Right atrium auricular region (tissue), 2 donors: ENCODE data around the gene CLCN6. TPM values are rescaled to one million over a fixed set of nuclear protein-coding genes. Genes with fewer than 3 reads are reported as not detected.

Source experiments
- DNase-seq: peaks from one replicate; pipeline ENCODE4 v3.0.0-alpha.2; 2019; ENCODE audit warnings: low spot score
- H3K27ac ChIP-seq, 2 donors: fragments of 200-600 bp; sonication (generic); 1 replicate in 1 of 2; 2 replicates in 1 of 2; pipeline ENCODE4 v1.5.1; 2016 to 2019
- H3K27me3 ChIP-seq, 2 donors: fragments of 200-600 bp; sonication (generic); one replicate each; pipeline versions ENCODE4 v1.5.1 to v1.6.0; 2017 to 2019
- H3K36me3 ChIP-seq: fragments of 200-600 bp; sonication (generic); one replicate; pipeline ENCODE4 v1.5.1; 2016
- H3K4me1 ChIP-seq, 2 donors: fragments of 200-600 bp; sonication (generic); one replicate each; pipeline versions ENCODE4 v1.5.1 to v1.6.0; 2017 to 2019
- H3K4me3 ChIP-seq, 2 donors: fragments of 200-600 bp; sonication (generic); 1 replicate in 1 of 2; 2 replicates in 1 of 2; pipeline ENCODE4 v1.5.1; 2017 to 2019; ENCODE audit warnings: mild to moderate bottlenecking in 1 of 2, moderate library complexity in 1 of 2
- H3K9me3 ChIP-seq, 2 donors: fragments of 200-600 bp; sonication (generic); one replicate each; pipeline ENCODE4 v1.5.1; 2019
- total RNA-seq, 2 donors: library from RNA; depleted of rRNA; stranded (reverse); fragments of >200 nt; gene quantifications; one replicate each; pipeline ENCODE4 v1.1.0, GENCODE V29; 2016
- TF ChIP-seq, protein P1 (sequence below), 2 donors: fragments of 200-600 bp; sonication (generic); IDR thresholded peaks; one replicate each; pipeline ENCODE4 v1.5.1; 2019; ENCODE audit warnings: antibody characterized with exemption in 2 of 2

The CLCN6 gene
- total RNA-seq, 2 donors from 2014 or later, result 14.8 to 15.2 TPM

DNA sequence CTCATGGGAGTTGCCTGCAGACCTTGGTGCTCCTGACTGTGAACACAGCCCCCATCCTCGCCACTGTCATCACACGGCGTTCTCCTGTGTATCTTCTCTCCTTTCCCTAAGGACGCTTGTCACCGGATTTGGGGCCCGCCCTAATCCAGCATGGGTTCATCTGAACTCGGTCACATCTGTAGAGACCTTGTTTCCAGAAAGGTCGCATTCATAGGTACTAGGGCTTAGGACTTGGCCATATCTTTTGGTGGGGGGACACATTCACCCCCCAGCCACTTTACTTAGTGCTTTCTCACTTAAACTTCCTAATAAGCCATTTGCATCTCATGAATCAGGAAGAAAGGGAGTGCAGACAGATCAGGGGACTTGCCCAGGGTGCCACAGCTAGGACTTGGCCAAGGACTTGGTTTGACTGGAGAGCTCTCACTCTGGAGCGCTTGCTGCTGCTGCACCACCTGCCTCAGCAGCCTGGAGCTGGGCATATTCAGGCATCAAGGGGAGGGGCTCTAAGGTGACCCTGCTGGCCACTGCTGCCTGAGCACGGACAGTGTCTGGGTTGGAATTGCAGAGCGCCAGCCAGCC, 31.9 kb downstream of the CLCN6 start:
- Histone ChIP-seq H3K4me3 (no peak overlapping the region), H3K27ac (no peak overlapping the region), H3K4me1 (peaks cover 0 to 38% of the 10 kb centered on the region in 2 donors), H3K9me3 (no peaks in the 10 kb centered on the region), H3K27me3 (no peaks in the 10 kb centered on the region), H3K36me3 (peaks cover 91% of the 10 kb centered on the region)
- TF ChIP-seq, protein P1, sequence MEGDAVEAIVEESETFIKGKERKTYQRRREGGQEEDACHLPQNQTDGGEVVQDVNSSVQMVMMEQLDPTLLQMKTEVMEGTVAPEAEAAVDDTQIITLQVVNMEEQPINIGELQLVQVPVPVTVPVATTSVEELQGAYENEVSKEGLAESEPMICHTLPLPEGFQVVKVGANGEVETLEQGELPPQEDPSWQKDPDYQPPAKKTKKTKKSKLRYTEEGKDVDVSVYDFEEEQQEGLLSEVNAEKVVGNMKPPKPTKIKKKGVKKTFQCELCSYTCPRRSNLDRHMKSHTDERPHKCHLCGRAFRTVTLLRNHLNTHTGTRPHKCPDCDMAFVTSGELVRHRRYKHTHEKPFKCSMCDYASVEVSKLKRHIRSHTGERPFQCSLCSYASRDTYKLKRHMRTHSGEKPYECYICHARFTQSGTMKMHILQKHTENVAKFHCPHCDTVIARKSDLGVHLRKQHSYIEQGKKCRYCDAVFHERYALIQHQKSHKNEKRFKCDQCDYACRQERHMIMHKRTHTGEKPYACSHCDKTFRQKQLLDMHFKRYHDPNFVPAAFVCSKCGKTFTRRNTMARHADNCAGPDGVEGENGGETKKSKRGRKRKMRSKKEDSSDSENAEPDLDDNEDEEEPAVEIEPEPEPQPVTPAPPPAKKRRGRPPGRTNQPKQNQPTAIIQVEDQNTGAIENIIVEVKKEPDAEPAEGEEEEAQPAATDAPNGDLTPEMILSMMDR (IDR thresholded peaks at IDR 0.05), result no peak
- DNase-seq, result no peak

DNA sequence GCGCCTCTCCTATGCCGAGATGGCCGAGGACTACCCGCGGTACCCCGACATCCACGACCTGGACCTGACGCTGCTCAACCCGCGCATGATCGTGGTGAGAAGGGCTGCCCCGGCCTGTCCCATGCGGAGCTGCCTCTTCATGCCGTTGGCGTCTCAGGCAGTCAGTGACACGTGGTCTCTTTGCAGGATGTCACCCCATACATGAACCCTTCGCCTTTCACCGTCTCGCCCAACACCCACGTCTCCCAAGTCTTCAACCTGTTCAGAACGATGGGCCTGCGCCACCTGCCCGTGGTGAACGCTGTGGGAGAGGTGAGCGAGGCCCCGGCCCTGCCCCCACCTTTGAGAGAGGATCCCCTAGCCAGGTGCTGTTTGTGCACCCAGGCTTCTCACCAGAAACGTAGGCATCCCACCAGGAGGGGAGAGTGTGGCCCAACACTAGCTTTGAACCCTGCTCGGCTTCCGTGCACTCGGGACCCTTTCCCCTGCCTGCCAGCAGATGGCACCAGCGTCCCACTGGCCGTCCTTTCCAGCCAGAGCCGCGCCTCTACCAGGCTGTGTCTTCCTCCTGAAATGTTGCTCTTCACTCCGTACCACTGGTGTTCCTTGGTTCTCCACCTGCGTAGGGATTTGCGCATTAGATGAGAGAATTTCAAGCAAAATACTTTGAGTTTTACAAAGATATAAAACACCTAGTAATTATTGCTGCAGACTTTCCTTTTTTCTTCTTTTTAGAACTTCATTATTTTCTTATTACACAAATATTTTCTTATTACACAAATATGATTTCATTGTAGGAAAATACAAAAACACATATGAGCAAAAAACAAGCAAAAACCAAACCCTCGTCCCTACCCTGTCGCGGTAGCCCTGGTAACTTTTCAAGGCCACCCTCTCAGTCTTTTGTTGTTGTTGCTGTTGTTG, 32.6 kb downstream of the CLCN6 start:
- no peak overlapping the region for H3K4me3 ChIP-seq
- no peaks in the 10 kb centered on the region for H3K9me3 ChIP-seq
- no peaks in the 10 kb centered on the region for H3K27me3 ChIP-seq
- peaks cover 0 to 44% of the 10 kb centered on the region in 2 donors for H3K4me1 ChIP-seq
- DNase-seq, result no peak
- H3K36me3 ChIP-seq, result peaks cover 85% of the 10 kb centered on the region
- peak overlapping the region; percentile 85 to 92 for H3K27ac ChIP-seq
- TF ChIP-seq, protein P1 (IDR thresholded peaks at IDR 0.05), result peak; percentile 94 to 99

DNA sequence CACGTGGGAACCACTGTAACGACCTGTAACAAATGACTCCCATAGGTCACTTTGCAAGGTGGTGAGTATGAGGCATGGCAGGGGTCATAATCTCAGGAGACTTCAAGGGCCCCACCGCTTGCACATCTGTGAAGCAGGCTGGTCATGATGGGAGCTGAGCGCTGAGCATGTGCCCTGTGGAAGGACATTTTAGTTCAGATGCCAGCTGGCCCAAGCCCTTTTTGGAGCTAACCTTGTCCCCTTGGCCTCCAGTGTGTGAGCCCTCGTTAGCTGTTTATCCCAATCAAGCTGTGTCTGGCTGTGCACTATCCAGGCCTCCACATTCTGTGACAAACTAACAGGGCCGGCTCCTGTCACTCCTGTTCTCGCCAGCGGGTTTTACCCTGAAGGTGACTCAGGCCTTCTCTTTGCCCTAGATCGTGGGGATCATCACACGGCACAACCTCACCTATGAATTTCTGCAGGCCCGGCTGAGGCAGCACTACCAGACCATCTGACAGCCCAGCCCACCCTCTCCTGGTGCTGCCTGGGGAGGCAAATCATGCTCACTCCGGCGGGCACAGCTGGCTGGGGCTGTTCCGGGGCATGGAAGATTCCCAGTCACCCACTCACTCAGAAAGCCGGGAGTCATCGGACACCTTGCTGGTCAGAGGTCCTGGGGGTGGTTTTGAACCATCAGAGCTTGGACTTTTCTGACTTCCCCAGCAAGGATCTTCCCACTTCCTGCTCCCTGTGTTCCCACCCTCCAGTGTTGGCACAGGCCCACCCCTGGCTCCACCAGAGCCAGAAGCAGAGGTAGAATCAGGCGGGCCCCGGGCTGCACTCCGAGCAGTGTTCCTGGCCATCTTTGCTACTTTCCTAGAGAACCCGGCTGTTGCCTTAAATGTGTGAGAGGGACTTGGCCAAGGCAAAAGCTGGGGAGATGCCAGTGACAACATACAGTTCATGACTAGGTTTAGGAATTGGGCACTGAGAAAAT, 34.0 kb downstream of the CLCN6 start:
- no peaks in the 10 kb centered on the region for H3K9me3 ChIP-seq
- H3K4me3 ChIP-seq, result no peak overlapping the region
- H3K36me3 ChIP-seq, result peaks cover 72% of the 10 kb centered on the region
- H3K27ac ChIP-seq, result peak overlapping the region; percentile 85 to 92
- peaks cover 0 to 44% of the 10 kb centered on the region in 2 donors for H3K4me1 ChIP-seq
- TF ChIP-seq, protein P1 (IDR thresholded peaks at IDR 0.05), result no peak
- no peak for DNase-seq
- H3K27me3 ChIP-seq, result no peaks in the 10 kb centered on the region

DNA sequence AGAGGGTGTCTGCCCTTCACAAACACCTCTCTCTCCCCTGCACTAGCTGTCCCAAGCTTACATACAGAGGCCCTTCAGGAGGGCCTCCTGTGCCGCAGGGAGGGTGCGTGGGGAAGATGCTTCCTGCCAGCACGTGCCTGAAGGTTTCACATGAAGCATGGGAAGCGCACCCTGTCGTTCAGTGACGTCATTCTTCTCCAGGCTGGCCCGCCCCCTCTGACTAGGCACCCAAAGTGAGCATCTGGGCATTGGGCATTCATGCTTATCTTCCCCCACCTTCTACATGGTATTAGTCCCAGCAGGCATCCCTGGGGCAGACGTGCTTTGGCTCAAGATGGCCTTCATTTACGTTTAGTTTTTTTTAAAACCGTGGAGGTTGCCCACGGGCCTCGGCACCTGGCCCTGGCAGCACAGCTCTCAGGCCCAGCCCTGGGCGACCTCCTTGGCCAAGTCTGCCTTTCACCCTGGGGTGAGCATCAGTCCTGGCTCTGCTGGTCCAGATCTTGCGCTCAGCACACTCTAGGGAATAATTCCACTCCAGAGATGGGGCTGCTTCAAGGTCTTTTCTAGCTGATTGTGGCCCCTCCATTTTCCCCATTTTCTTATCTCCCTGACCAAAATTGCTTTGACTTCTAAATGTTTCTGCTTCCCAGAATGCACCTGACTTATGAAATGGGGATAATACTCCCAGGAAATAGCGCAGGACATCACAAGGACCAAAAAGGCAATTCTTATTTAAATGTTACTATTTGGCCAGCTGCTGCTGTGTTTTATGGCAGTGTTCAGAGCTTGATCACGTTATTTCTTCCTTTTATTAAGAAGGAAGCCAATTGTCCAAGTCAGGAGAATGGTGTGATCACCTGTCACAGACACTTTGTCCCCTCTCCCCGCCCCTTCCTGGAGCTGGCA, 35.5 kb downstream of the CLCN6 start:
- peak; percentile 77 for DNase-seq
- H3K36me3 ChIP-seq, result peaks cover 72% of the 10 kb centered on the region

More for the DNA sequence above, 35.5 kb downstream of the CLCN6 start:
- no peaks in the 10 kb centered on the region for H3K27me3 ChIP-seq
- TF ChIP-seq, protein P1 (IDR thresholded peaks at IDR 0.05), result no peak
- no peaks in the 10 kb centered on the region for H3K9me3 ChIP-seq
- peaks cover 0 to 44% of the 10 kb centered on the region in 2 donors for H3K4me1 ChIP-seq
- H3K4me3 ChIP-seq, result no peak overlapping the region
- peak overlapping the region; percentile 85 to 92 for H3K27ac ChIP-seq
